ENCODE data around the gene DNAH6.

DNA sequence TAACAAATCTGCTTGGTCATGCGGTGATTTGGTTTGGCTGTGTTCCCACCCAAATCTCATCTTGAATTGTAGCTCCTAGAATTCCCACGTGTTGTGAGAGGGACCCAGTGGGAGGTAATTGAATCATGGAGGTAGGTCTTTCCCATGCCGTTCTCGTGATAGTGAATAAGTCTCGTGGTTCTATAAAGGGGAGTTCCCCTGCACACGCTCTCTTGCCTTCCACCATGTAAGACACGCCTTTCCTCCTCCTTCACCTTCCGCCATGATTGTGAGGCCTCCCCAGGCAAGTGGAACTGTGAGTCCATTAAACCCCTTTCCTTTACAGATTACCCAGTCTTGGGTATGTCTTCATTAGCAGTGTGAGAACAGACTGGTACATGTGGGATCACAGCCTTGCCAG, 327.8 kb downstream of the DNAH6 start:
- no peak for TF ChIP-seq POLR2A (IDR thresholded peaks at IDR 0.05; ENCODE audit: low read depth, low read length)
- no peak for TF ChIP-seq POLR2AphosphoS5 (IDR thresholded peaks at IDR 0.05; ENCODE audit: low read depth, low read length)
- no peak for TF ChIP-seq SPI1 (IDR thresholded peaks at IDR 0.05; ENCODE audit: low read depth, low read length)
- no peak for TF ChIP-seq TAF1 (IDR thresholded peaks at IDR 0.05; ENCODE audit: low read depth, low read length)
- no peak for TF ChIP-seq POU2F2 (IDR thresholded peaks at IDR 0.05; ENCODE audit: low read depth, low read length)
- TF ChIP-seq PAX5 (IDR thresholded peaks at IDR 0.05; ENCODE audit: insufficient read depth, low read length, severe bottlenecking) = no peak
